ENCODE data around the gene TANGO6.
"Not testable (repeated sequence)": the region's sequence is repeated elsewhere in the genome, so short reads cannot be mapped to it uniquely, and the experiment has no call there.

The TANGO6 gene

DNA sequence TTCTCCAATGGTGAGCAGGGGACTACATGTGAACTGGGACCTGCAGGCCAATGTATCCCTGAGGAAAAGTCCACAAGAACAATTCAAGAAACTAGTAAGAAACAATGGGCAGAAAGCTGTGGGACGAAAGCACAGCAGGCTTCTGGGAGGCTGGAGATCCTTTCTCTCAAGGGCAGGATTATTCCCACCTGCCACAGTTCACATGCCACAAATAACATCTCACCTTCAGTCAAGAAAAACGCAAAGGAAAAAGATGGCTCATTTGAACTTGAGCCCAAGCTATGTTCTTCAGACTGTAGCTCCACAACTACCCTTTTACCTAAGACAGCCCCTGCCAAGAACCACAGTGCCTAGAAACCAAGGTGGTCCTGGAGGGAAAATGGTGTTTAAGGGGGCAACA is 275.1 kb downstream of the TANGO6 start:
- DNase-seq (ENCODE audit: low spot score) = no peak

DNA sequence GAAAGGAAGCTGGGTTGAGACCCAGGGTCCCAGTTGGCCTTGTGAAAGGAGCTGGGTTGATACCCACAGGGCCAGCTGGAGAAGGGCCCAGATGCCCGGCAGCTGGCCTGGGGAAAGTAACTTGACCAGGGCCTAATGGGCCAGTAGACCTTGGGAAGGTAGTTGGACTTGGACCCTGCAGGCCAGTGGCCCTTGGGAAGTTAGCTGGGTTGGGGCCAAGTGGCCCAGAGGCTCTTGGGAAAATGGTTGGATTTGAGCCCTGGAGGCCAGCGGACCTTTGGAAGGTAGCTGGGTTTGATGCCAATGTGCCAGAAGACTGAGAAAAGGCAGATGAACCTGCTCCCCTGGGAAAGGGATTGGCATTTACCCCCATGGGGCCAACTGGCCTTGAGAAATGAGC is 275.7 kb downstream of the TANGO6 start:
- DNase-seq (ENCODE audit: low spot score) = no peak

DNA sequence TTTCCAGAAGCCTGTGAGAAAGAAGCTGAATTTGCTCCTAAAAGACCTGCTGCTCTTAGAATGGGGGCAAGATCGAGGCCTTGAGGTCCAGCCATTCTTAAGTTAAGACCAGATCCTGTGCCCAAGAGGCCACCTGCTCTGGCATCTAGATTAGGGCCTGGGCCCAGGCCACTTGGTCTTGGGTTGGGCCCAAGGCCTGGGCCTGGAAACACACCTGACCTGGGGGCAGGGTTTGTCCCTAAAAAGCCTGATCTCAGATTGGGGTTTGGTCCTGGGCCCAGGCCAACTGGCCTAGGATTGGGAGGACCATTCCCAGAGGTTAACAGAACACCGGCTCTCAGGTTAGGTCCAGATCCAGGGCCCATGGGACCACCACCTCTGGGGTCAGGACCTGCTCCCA is 276.2 kb downstream of the TANGO6 start:
- DNase-seq (ENCODE audit: low spot score) = no peak

DNA sequence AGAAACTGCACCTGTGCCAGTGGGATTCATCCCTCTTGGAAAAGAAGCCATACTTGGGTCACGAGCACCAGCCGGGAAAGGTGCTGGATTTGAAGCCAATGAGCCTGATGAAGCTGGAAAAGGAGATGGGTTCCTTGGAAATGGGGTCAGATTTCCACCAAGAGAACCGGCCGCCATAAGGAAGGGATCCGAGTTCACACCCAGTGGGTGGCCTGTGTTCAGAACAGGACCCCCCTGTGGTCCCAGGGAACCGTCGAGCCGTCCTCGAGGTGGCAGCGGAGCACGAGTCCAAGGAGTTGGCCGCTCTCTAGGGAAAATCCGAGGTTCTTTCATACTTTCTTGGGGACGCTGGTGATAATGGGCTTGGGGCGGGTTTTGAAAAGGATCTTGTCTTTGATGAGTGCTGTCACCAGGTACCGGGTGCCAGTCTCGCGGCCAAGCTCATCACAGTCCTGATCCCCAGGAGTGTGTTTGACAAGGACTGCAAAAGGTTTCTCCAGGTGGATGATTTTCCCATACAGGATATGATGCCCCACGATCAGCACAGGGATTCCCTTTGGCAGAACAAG is 276.8 kb downstream of the TANGO6 start:
- DNase-seq (ENCODE audit: low spot score) = no peak

DNA sequence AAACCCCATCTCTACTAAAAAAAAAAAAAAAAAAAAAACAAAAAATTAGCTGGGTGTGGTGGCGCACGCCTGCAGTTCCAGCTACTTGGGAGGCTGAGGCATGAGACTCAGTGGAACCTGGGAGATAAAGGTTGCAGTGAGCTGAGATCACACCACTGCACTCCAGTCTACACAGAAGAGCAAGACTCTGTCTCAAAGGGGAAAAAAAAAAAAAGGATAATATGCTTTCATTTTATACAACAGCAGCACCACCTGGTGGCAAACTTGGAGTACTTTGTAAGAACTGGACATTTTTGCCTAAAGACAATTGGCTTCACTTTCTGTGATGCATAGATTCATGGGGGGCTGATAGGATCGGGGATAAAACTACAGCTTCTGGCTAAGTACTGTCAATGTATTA is 280.6 kb downstream of the TANGO6 start:
- DNase-seq (ENCODE audit: low spot score) = peak; percentile 63

GRCh38 chr16:69124406-69124805 is 281.1 kb downstream of the TANGO6 start:
- DNase-seq (ENCODE audit: low spot score) = not testable (repeated sequence)

- not testable (repeated sequence) for DNase-seq (ENCODE audit: low spot score)
Measured at GRCh38 chr16:69124961-69125360, 281.6 kb downstream of the TANGO6 start.

DNA sequence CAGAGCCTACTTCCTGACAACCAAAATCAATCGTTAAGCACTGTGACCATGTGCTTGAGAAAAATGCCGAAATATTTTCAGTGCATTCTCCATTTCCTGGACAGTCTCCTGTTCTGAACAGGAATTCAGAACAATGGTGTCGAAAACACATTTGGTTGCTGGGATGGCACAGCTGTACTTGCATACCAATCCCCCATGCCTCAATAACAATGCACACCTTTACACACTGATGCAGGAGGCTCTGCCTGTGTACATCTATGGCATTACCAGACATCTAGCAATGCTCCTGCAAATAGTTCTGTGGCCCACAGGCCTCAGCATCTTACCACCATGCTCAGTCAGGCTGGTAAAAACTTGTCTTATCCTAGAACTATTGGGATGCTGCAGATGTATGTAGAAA is 282.9 kb downstream of the TANGO6 start:
- DNase-seq (ENCODE audit: low spot score) = no peak

- not testable (repeated sequence) for DNase-seq (ENCODE audit: low spot score)
Measured at GRCh38 chr16:69126801-69127200, 283.5 kb downstream of the TANGO6 start.

DNA sequence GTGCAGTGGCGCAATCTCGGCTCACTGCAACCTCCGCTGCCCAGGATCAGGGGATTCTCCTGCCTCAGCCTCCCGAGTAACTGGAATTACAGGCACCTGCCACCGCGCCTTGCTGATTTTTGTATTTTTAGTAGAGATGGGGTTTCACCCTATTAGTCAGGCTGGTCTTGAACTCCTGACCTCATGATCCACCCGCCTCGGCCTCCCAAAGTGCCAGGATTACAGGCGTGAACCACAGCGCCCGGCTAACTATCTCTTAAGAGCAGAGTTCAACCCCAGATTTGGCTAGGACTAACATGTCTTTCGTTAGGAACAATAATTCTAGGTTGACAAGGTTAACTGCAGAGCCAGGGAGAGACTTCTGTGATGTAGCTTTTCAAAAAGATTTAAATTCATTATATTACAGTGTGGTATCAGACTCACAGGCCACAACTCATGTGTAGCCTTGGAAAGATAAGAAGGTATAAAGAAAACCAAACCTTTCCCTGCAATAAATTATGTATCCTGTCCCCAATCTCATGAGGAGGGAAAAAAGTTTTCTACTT is 284.7 kb downstream of the TANGO6 start:
- no peak for DNase-seq (ENCODE audit: low spot score)

GRCh38 chr16:69130461-69130860 is 287.1 kb downstream of the TANGO6 start:
- no peak for DNase-seq (ENCODE audit: low spot score)

- no peak for DNase-seq (ENCODE audit: low spot score)
Measured at GRCh38 chr16:69131167-69131838, 288.0 kb downstream of the TANGO6 start.

DNA sequence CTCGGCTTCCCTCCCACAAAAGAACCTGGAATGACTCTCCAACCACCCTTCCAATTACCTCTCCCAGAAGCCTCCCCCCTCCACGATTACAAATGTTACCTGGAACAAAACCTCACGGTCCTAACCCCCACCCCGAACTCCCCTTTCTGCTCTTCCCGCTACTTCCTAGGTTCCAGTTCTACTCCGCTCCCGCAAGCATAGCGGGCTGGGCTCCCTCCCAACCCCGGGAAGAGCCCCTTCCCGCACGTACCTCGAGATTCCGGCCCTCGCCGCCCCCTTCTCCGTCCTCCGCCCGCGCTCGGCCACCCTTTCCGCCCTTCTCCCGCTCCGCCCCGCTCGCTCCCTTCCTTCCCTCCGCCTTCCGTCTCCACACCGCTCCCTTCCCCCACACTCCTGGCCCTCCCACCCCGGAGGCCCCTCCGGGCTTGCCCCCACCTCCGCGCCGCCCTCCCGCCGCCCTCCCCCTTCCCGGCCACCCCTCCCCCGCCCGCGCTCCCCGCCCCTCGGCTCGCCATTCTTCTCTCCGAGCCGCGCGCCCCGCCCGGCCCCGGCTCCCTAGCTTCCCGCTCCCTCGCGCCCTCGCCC is 288.6 kb downstream of the TANGO6 start:
- peak; percentile 81 for DNase-seq (ENCODE audit: low spot score)

GRCh38 chr16:69132424-69133252 is 289.3 kb downstream of the TANGO6 start, which contains the start of the genes CHTF8 and UTP4:
TSS of gene CHTF8 (minus strand) at chr16:69132588. CDS start at chr16:69121458, 11,130 bp downstream.
TSS of gene UTP4 (plus strand) at chr16:69132649. CDS start at chr16:69133460, 811 bp downstream.
- peak; percentile 89 for DNase-seq (ENCODE audit: low spot score)

DNA sequence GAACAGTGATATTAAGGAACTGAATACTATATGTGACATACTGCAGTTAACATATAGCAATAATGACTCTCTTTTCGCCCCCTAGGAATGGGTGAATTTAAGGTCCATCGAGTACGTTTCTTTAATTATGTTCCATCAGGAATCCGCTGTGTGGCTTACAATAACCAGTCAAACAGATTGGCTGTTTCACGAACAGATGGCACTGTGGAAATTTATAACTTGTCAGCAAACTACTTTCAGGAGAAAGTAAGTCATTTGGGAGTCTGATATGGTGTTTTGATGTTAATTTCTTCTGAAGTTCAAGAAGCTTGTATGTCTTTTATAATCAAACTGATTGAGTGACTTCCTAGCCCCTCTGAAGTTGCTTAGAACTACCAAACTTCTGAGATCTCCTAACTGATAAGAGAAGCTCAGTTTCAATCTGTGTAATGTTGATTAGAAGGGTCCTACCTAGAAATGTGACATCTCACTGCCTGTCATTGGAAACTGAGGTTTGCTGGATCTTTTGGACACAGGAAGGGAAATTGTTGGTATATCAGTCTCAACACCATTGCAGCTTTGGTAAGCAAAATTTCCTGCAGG is 290.1 kb downstream of the TANGO6 start:
- peak; percentile 23 for DNase-seq (ENCODE audit: low spot score)
